Mucosa of descending colon (tissue), 3 donors: Measurements from ENCODE around the gene MAGEA1. TPM values are rescaled to one million over a fixed set of nuclear protein-coding genes. Genes with fewer than 3 reads are reported as not detected.
"Not testable (repeated sequence)": the region's sequence is repeated elsewhere in the genome, so short reads cannot be mapped to it uniquely, and the experiment has no call there.

ENCODE experiments used
- ATAC-seq: fragments of 200-7000 bp; cut with Tn5 transposase; one replicate; pipeline ENCODE4 v1.9.1; 2020; ENCODE audit warnings: mild to moderate bottlenecking, moderate library complexity
- DNase-seq, 3 donors: peaks; one replicate each; pipeline ENCODE4 v3.0.0-alpha.2; 2020
- H3K36me3 ChIP-seq: fragments of 200-600 bp; one replicate; pipeline ENCODE4 v1.8.0; 2021; ENCODE audit warnings: low read depth, mild to moderate bottlenecking
- H3K4me1 ChIP-seq: fragments of 200-600 bp; one replicate; pipeline ENCODE4 v1.8.0; 2021; ENCODE audit warnings: low read depth, mild to moderate bottlenecking
- H3K4me3 ChIP-seq: fragments of 200-600 bp; one replicate; pipeline ENCODE4 v1.8.0; 2021; ENCODE audit warnings: mild to moderate bottlenecking
- H3K9me3 ChIP-seq: fragments of 200-600 bp; one replicate; pipeline ENCODE4 v1.8.0; 2021; ENCODE audit warnings: mild to moderate bottlenecking
- CTCF ChIP-seq: fragments of 200-600 bp; IDR thresholded peaks from one replicate; pipeline ENCODE4 v1.8.0; 2022; ENCODE audit warnings: antibody characterized with exemption, mild to moderate bottlenecking
- intact Hi-C, 2 donors: fragments of 100-400 bp; cut with DNase I in 1 of 2; cut with micrococcal nuclease in 1 of 2; formaldehyde crosslinking; loops; one replicate each; pipeline versions ENCODE4 v1.11.0 to v1.11.1; 2022; cut with DNase I, micrococcal nuclease
- total RNA-seq, 3 donors: library from RNA; stranded (reverse); fragmentation: NEBNext Ultra II Directional in 2 of 3; extraction: Animal tissue kit (Norgen Biotek cat#: 25700) in 2 of 3; gene quantifications; one replicate each; pipeline versions ENCODE4 v1.2.1 to v1.2.4, GENCODE V29; 2021 to 2023
- donor health status: DM: no; HTN: no; CAD: no; lungs with moderate emphysema.
- donor health status: DM: no; HTN: no; CAD: no.
- donor health status: DM: no; HTN: yes; CAD: no.

The MAGEA1 gene
- total RNA-seq, 3 donors from 2014 or later, result not detected

- Histone ChIP-seq H3K4me1 (no peaks in the 10 kb centered on the region), H3K36me3 (no peaks in the 10 kb centered on the region), H3K9me3 (no peaks in the 10 kb centered on the region), H3K4me3 (no peak overlapping the region)
- TF ChIP-seq CTCF, result no peak
- ATAC-seq, result no peak
- DNase-seq, result no peak
- intact Hi-C loops, result no loop called here
Observed at GRCh38 chrX:153161952-153162351, 17.1 kb upstream of the MAGEA1 start.

GRCh38 chrX:153164733-153165132 lies 14.4 kb upstream of the MAGEA1 start:
- no peak overlapping the region for H3K4me3 ChIP-seq
- H3K9me3 ChIP-seq, result no peaks in the 10 kb centered on the region

GRCh38 chrX:153168423-153168822 lies 10.7 kb upstream of the MAGEA1 start:
- H3K36me3 ChIP-seq, H3K4me1 ChIP-seq, intact Hi-C loops, DNase-seq, H3K4me3 ChIP-seq, H3K9me3 ChIP-seq, ATAC-seq: not testable (repeated sequence)

More at GRCh38 chrX:153164733-153165132, 14.4 kb upstream of the MAGEA1 start:
- no peak for TF ChIP-seq CTCF
- intact Hi-C loops, result no loop called here
- H3K36me3 ChIP-seq, result no peaks in the 10 kb centered on the region
- ATAC-seq (no peak), DNase-seq (no peak)
- no peaks in the 10 kb centered on the region for H3K4me1 ChIP-seq

- Histone ChIP-seq H3K4me1 (no peaks in the 10 kb centered on the region), H3K36me3 (no peaks in the 10 kb centered on the region), H3K4me3 (no peak overlapping the region), H3K9me3 (no peaks in the 10 kb centered on the region)
- intact Hi-C loops, result no loop called here
- ATAC-seq (no peak), DNase-seq (no peak)
- TF ChIP-seq CTCF, result no peak
Observed at GRCh38 chrX:153181822-153182221, 2.7 kb downstream of the MAGEA1 start.

GRCh38 chrX:153184787-153185186 lies 5.7 kb downstream of the MAGEA1 start:
- no peak for TF ChIP-seq CTCF
- Histone ChIP-seq H3K9me3 (no peaks in the 10 kb centered on the region), H3K4me1 (no peaks in the 10 kb centered on the region), H3K4me3 (no peak overlapping the region), H3K36me3 (no peaks in the 10 kb centered on the region)
- DNase-seq (no peak), ATAC-seq (no peak)
- intact Hi-C loops, result no loop called here

GRCh38 chrX:153190381-153190780 lies 11.3 kb downstream of the MAGEA1 start:
- no peak overlapping the region for H3K4me3 ChIP-seq
- intact Hi-C loops, result no loop called here
- no peaks in the 10 kb centered on the region for H3K9me3 ChIP-seq
- no peaks in the 10 kb centered on the region for H3K36me3 ChIP-seq
- H3K4me1 ChIP-seq, result no peaks in the 10 kb centered on the region
- DNase-seq (no peak), ATAC-seq (no peak)
- TF ChIP-seq CTCF, result no peak
